NCI-H1048 (cell line): ENCODE measurements around the gene PINLYP.
"Not testable (repeated sequence)": the region's sequence is repeated elsewhere in the genome, so short reads cannot be mapped to it uniquely, and the experiment has no call there.

Experiments
- DNase-seq: peaks from one replicate; lab custom pipeline; 2025; lab: John Stamatoyannopoulos, UW

PINLYP gene

GRCh38 chr19:43582495-43582894, 6.9 kb downstream of the PINLYP start:
- DNase-seq: no peak

GRCh38 chr19:43584484-43584883, 8.9 kb downstream of the PINLYP start:
- no peak for DNase-seq

- DNase-seq: no peak
These were observed 10.7 kb downstream of the PINLYP start for GRCh38 chr19:43586346-43586745.

- not testable (repeated sequence) for DNase-seq
These were observed 11.4 kb downstream of the PINLYP start for GRCh38 chr19:43587029-43587428.

GRCh38 chr19:43589277-43589676, 13.7 kb downstream of the PINLYP start:
- DNase-seq: no peak

- no peak for DNase-seq
These were observed 14.1 kb downstream of the PINLYP start for GRCh38 chr19:43589678-43590077.

- no peak for DNase-seq
These were observed 16.5 kb downstream of the PINLYP start for GRCh38 chr19:43591904-43592772.

GRCh38 chr19:43592800-43593350, 17.3 kb downstream of the PINLYP start:
- DNase-seq: no peak

GRCh38 chr19:43594081-43594697, 18.6 kb downstream of the PINLYP start:
- DNase-seq: no peak

- DNase-seq: no peak
These were observed 19.4 kb downstream of the PINLYP start for GRCh38 chr19:43594710-43595604.

GRCh38 chr19:43595605-43595998, 20.0 kb downstream of the PINLYP start:
- no peak for DNase-seq

- DNase-seq: peak; percentile 99
These were observed 20.6 kb downstream of the PINLYP start, which contains the start of the genes IRGQ and ZNF576 for GRCh38 chr19:43595999-43596841. IRGQ (minus strand) TSS chr19:43596134; CDS start chr19:43595338, 796 bp downstream. ZNF576 (plus strand) TSS chr19:43596595; CDS start chr19:43597109, 514 bp downstream.

GRCh38 chr19:43596842-43597461, 21.4 kb downstream of the PINLYP start:
- no peak for DNase-seq

- no peak for DNase-seq
These were observed 22.3 kb downstream of the PINLYP start for GRCh38 chr19:43597876-43598275.

GRCh38 chr19:43598445-43599240, 23.0 kb downstream of the PINLYP start:
- DNase-seq: no peak

GRCh38 chr19:43599635-43600295, 24.2 kb downstream of the PINLYP start:
- DNase-seq: no peak

GRCh38 chr19:43600326-43600725, 24.7 kb downstream of the PINLYP start:
- DNase-seq: not testable (repeated sequence)

- no peak for DNase-seq
These were observed 30.4 kb downstream of the PINLYP start for GRCh38 chr19:43605875-43606568.
